SK-N-SH treated with all-trans-retinoic acid at 6 μM for 48 hours (cell line): ENCODE results near the gene MAPK9.

Experiments used
- ATAC-seq: fragments of 200-7000 bp; cut with Tn5 transposase; 3 replicates; pipeline ENCODE4 v1.9.1; 2020; ENCODE audit warnings: mild to moderate bottlenecking, moderate library complexity
- ARNTL ChIP-seq: fragments of 450-650 bp; formaldehyde crosslinking; IDR thresholded peaks from 2 replicates; pipeline ENCODE4 v1.5.0; 2020; ENCODE audit warnings: low read depth, mild to moderate bottlenecking, moderate library complexity, borderline replicate concordance
- BACH2 ChIP-seq: fragments of 250-450 bp; sonication (Bioruptor Pico); IDR thresholded peaks from 2 replicates; pipeline ENCODE4 v1.9.0; 2021; ENCODE audit warnings: mild to moderate bottlenecking, borderline replicate concordance
- CSDC2 ChIP-seq: fragments of 250-450 bp; sonication (Bioruptor Pico); IDR thresholded peaks from 2 replicates; pipeline ENCODE4 v1.5.0; 2020; ENCODE audit warnings: mild to moderate bottlenecking, moderate library complexity
- ESRRG ChIP-seq: fragments of 250-450 bp; sonication (Bioruptor Pico); IDR thresholded peaks from 2 replicates; pipeline ENCODE4 v1.6.1; 2021; ENCODE audit warnings: mild to moderate bottlenecking
- GLIS3 ChIP-seq: fragments of 250-450 bp; sonication (Bioruptor Pico); IDR thresholded peaks from 2 replicates; pipeline ENCODE4 v1.5.0; 2020; ENCODE audit warnings: mild to moderate bottlenecking, moderate library complexity
- ISL1 ChIP-seq: fragments of 250-450 bp; sonication (Bioruptor Pico); IDR thresholded peaks from 2 replicates; pipeline ENCODE4 v2.1.2; 2022; ENCODE audit warnings: mild to moderate bottlenecking, moderate library complexity
- OSR1 ChIP-seq: fragments of 250-450 bp; sonication (Bioruptor Pico); IDR thresholded peaks from 2 replicates; pipeline ENCODE4 v1.8.0; 2022; ENCODE audit warnings: moderate library complexity, mild to moderate bottlenecking, inconsistent platforms
- PPARA ChIP-seq: fragments of 250-450 bp; sonication (Bioruptor Pico); IDR thresholded peaks from 2 replicates; pipeline ENCODE4 v1.5.0; 2020; ENCODE audit warnings: mild to moderate bottlenecking, borderline replicate concordance
- RARB ChIP-seq: fragments of 250-450 bp; sonication (Bioruptor Pico); IDR thresholded peaks from 2 replicates; pipeline ENCODE4 v1.8.0; 2021; ENCODE audit warnings: mild to moderate bottlenecking, moderate library complexity
- SNAI2 ChIP-seq: fragments of 250-450 bp; sonication (Bioruptor Pico); IDR thresholded peaks from 2 replicates; pipeline ENCODE4 v1.5.0; 2020; ENCODE audit warnings: mild to moderate bottlenecking, moderate library complexity
- TCF4 ChIP-seq: fragments of 250-450 bp; sonication (Bioruptor Pico); IDR thresholded peaks from 2 replicates; pipeline ENCODE4 v1.8.0; 2021; ENCODE audit warnings: mild to moderate bottlenecking, moderate library complexity, borderline replicate concordance
- TOX ChIP-seq: fragments of 250-450 bp; sonication (Bioruptor Pico); IDR thresholded peaks from 2 replicates; pipeline ENCODE4 v1.8.0; 2021; ENCODE audit warnings: mild to moderate bottlenecking, moderate library complexity, borderline replicate concordance
- ZC3H10 ChIP-seq: fragments of 250-450 bp; sonication (Bioruptor Pico); IDR thresholded peaks from 2 replicates; pipeline ENCODE4 v1.5.1; 2021; ENCODE audit warnings: mild to moderate bottlenecking, moderate library complexity
- ZFP30 ChIP-seq: fragments of 450-650 bp; formaldehyde crosslinking; IDR thresholded peaks from 2 replicates; pipeline ENCODE4 v1.5.0; 2022; ENCODE audit warnings: mild to moderate bottlenecking, moderate library complexity
- ZNF565 ChIP-seq: fragments of 450-650 bp; formaldehyde crosslinking; conservative IDR thresholded peaks from 2 replicates; pipeline ENCODE4 v1.5.0; 2020; ENCODE audit warnings: low read depth, mild to moderate bottlenecking, moderate library complexity
- ZNF70 ChIP-seq: fragments of 450-650 bp; formaldehyde crosslinking; IDR thresholded peaks from 2 replicates; pipeline ENCODE4 v1.5.0; 2020; ENCODE audit warnings: mild to moderate bottlenecking, moderate library complexity
- ZNF8 ChIP-seq: fragments of 450-650 bp; formaldehyde crosslinking; IDR thresholded peaks from 2 replicates; pipeline ENCODE4 v1.5.0; 2020; ENCODE audit warnings: mild to moderate bottlenecking, moderate library complexity
- TF ChIP-seq, protein P1 (sequence below): fragments of 250-450 bp; sonication (Bioruptor Pico); IDR thresholded peaks from 2 replicates; pipeline ENCODE4 v1.5.1; 2020; ENCODE audit warnings: low read depth, mild to moderate bottlenecking, moderate library complexity
- TF ChIP-seq, protein P2 (sequence below): fragments of 250-450 bp; sonication (Bioruptor Pico); IDR thresholded peaks from 2 replicates; pipeline ENCODE4 v1.5.0; 2020; ENCODE audit warnings: mild to moderate bottlenecking, moderate library complexity
- TF ChIP-seq, protein P3 (sequence below): fragments of 250-450 bp; sonication (Bioruptor Pico); IDR thresholded peaks from 2 replicates; pipeline ENCODE4 v1.5.1; 2021; ENCODE audit warnings: mild to moderate bottlenecking, moderate library complexity
- TF ChIP-seq, protein P4 (sequence below): fragments of 250-450 bp; sonication (Bioruptor Pico); IDR thresholded peaks from 2 replicates; pipeline ENCODE4 v1.8.0; 2021; ENCODE audit warnings: low read depth, mild to moderate bottlenecking, moderate library complexity, borderline replicate concordance
- TF ChIP-seq, protein P5 (sequence below): fragments of 250-450 bp; sonication (Bioruptor Pico); IDR thresholded peaks from 2 replicates; pipeline ENCODE4 v1.8.0; 2020; ENCODE audit warnings: mild to moderate bottlenecking, moderate library complexity, borderline replicate concordance

Gene MAPK9

DNA sequence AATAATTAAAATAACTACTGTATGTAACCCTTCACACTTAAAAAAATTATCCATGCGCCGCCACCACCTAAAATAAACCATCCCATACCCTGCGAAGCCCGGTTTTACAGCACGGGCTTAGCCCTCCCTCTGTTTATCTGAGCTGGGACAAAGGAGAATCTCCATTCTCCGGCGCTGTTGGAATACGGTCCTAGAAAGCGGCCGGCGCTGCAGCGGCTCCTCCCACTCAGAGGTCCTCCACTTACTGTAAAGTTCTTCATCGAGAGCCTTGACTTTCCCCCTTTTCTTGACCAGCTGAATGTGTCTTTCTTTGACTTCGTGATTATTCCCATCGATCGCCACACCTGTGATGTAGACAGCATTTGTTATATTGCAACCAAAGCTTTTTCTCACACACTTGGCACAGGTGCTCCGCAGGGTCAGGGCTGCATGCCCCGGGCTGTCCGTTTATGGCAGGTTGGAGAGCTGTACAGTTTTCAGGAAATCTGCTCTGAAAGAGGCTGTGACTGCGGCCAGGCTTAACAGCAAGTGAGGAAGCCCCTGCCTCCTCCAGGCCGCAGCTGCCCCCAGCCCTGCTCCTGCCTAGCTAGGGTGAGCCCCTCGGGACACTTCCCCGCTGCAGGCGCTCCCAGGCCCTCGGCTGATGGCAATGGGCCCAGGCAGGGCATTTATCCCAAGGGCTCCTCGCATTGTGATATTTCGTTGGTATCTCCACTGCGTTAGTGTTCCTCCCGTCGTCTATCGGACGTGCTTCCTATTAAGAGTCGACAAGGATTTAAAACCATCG, 44.5 kb upstream of the MAPK9 start:
- no peak for TF ChIP-seq BACH2 (CRISPR knock-in tag)
- TF ChIP-seq PPARA = no peak
- TF ChIP-seq ISL1 (CRISPR knock-in tag) = no peak
- TF ChIP-seq, protein P1, sequence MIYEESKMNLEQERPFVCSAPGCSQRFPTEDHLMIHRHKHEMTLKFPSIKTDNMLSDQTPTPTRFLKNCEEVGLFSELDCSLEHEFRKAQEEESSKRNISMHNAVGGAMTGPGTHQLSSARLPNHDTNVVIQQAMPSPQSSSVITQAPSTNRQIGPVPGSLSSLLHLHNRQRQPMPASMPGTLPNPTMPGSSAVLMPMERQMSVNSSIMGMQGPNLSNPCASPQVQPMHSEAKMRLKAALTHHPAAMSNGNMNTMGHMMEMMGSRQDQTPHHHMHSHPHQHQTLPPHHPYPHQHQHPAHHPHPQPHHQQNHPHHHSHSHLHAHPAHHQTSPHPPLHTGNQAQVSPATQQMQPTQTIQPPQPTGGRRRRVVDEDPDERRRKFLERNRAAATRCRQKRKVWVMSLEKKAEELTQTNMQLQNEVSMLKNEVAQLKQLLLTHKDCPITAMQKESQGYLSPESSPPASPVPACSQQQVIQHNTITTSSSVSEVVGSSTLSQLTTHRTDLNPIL (CRISPR knock-in tag) = no peak
- TF ChIP-seq OSR1 = no peak
- TF ChIP-seq ZNF8 (CRISPR knock-in tag) = no peak
- no peak for TF ChIP-seq ESRRG (CRISPR knock-in tag)
- no peak for TF ChIP-seq ZC3H10 (CRISPR knock-in tag)
- no peak for TF ChIP-seq ZFP30 (CRISPR knock-in tag)
- TF ChIP-seq, protein P2, sequence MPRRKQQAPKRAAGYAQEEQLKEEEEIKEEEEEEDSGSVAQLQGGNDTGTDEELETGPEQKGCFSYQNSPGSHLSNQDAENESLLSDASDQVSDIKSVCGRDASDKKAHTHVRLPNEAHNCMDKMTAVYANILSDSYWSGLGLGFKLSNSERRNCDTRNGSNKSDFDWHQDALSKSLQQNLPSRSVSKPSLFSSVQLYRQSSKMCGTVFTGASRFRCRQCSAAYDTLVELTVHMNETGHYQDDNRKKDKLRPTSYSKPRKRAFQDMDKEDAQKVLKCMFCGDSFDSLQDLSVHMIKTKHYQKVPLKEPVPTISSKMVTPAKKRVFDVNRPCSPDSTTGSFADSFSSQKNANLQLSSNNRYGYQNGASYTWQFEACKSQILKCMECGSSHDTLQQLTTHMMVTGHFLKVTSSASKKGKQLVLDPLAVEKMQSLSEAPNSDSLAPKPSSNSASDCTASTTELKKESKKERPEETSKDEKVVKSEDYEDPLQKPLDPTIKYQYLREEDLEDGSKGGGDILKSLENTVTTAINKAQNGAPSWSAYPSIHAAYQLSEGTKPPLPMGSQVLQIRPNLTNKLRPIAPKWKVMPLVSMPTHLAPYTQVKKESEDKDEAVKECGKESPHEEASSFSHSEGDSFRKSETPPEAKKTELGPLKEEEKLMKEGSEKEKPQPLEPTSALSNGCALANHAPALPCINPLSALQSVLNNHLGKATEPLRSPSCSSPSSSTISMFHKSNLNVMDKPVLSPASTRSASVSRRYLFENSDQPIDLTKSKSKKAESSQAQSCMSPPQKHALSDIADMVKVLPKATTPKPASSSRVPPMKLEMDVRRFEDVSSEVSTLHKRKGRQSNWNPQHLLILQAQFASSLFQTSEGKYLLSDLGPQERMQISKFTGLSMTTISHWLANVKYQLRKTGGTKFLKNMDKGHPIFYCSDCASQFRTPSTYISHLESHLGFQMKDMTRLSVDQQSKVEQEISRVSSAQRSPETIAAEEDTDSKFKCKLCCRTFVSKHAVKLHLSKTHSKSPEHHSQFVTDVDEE (CRISPR knock-in tag) = no peak
- TF ChIP-seq, protein P3, sequence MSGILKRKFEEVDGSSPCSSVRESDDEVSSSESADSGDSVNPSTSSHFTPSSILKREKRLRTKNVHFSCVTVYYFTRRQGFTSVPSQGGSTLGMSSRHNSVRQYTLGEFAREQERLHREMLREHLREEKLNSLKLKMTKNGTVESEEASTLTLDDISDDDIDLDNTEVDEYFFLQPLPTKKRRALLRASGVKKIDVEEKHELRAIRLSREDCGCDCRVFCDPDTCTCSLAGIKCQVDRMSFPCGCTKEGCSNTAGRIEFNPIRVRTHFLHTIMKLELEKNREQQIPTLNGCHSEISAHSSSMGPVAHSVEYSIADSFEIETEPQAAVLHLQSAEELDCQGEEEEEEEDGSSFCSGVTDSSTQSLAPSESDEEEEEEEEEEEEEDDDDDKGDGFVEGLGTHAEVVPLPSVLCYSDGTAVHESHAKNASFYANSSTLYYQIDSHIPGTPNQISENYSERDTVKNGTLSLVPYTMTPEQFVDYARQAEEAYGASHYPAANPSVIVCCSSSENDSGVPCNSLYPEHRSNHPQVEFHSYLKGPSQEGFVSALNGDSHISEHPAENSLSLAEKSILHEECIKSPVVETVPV (CRISPR knock-in tag) = no peak
- TF ChIP-seq, protein P4, sequence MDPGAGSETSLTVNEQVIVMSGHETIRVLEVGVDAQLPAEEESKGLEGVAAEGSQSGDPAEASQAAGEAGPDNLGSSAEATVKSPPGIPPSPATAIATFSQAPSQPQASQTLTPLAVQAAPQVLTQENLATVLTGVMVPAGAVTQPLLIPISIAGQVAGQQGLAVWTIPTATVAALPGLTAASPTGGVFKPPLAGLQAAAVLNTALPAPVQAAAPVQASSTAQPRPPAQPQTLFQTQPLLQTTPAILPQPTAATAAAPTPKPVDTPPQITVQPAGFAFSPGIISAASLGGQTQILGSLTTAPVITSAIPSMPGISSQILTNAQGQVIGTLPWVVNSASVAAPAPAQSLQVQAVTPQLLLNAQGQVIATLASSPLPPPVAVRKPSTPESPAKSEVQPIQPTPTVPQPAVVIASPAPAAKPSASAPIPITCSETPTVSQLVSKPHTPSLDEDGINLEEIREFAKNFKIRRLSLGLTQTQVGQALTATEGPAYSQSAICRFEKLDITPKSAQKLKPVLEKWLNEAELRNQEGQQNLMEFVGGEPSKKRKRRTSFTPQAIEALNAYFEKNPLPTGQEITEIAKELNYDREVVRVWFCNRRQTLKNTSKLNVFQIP (CRISPR knock-in tag) = no peak
- no peak for TF ChIP-seq RARB (CRISPR knock-in tag)
- no peak for TF ChIP-seq SNAI2 (CRISPR knock-in tag)
- no peak for TF ChIP-seq TCF4 (CRISPR knock-in tag)
- TF ChIP-seq TOX (CRISPR knock-in tag) = no peak
- TF ChIP-seq ARNTL = no peak
- no peak for TF ChIP-seq CSDC2
- no peak for TF ChIP-seq ZNF70 (CRISPR knock-in tag)
- TF ChIP-seq, protein P5, sequence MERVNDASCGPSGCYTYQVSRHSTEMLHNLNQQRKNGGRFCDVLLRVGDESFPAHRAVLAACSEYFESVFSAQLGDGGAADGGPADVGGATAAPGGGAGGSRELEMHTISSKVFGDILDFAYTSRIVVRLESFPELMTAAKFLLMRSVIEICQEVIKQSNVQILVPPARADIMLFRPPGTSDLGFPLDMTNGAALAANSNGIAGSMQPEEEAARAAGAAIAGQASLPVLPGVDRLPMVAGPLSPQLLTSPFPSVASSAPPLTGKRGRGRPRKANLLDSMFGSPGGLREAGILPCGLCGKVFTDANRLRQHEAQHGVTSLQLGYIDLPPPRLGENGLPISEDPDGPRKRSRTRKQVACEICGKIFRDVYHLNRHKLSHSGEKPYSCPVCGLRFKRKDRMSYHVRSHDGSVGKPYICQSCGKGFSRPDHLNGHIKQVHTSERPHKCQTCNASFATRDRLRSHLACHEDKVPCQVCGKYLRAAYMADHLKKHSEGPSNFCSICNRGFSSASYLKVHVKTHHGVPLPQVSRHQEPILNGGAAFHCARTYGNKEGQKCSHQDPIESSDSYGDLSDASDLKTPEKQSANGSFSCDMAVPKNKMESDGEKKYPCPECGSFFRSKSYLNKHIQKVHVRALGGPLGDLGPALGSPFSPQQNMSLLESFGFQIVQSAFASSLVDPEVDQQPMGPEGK = no peak
- no peak for ATAC-seq

DNA sequence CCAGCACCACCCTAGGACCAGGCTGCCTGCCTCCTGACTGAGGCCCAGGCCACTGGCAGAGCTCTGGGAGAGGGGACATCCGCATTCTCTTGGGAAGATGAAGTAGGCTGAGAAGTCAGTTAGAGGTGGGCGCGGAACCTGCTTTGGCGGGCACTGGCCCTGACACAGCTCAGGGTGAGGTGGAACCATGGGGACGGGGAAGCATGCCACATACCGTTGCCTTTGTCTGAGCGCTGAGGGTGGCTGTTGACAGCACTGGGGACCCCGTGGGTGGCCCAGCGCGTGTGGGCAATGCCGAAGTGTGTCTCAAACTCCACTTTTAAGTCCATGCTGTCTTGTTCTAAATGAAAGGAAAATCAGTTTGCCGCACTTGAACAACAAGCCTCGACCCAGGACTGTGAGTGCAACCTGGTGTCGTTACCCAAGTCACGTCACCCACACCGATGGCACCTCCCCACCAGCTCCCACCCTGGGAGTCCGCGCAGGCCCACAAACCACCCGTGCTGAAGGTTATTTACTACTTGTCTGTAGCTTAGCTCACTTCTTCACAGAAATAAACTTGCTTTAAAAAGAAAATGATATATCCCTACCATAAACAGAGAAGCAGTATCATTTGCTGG, 43.8 kb upstream of the MAPK9 start:
- ATAC-seq = no peak
- no peak for TF ChIP-seq TOX (CRISPR knock-in tag)
- TF ChIP-seq, protein P1 (CRISPR knock-in tag) = no peak
- TF ChIP-seq, protein P5 = no peak
- TF ChIP-seq GLIS3 (CRISPR knock-in tag) = no peak
- TF ChIP-seq, protein P2 (CRISPR knock-in tag) = no peak
- TF ChIP-seq ZC3H10 (CRISPR knock-in tag) = no peak
- no peak for TF ChIP-seq SNAI2 (CRISPR knock-in tag)
- no peak for TF ChIP-seq ZFP30 (CRISPR knock-in tag)
- TF ChIP-seq ZNF565 = no peak
- no peak for TF ChIP-seq ZNF8 (CRISPR knock-in tag)
- TF ChIP-seq ISL1 (CRISPR knock-in tag) = no peak
- no peak for TF ChIP-seq RARB (CRISPR knock-in tag)
- no peak for TF ChIP-seq ZNF70 (CRISPR knock-in tag)
- TF ChIP-seq PPARA = no peak
